IPS-18c (cell line): Measurements from ENCODE around the gene FGR.
"Not testable (repeated sequence)": the region's sequence is repeated elsewhere in the genome, so short reads cannot be mapped to it uniquely, and the experiment has no call there.

ENCODE experiments used
- H3K4me3 ChIP-seq: 2 replicates; pipeline ENCODE4 v1.7.0; 2013; ENCODE audit warnings: low read depth, mild to moderate bottlenecking, low read length, moderate library complexity; ENCODE audit not compliant: insufficient read depth
- H3K9me3 ChIP-seq: one replicate; pipeline ENCODE4 v1.6.1; 2013; ENCODE audit warnings: mild to moderate bottlenecking, low read length, moderate library complexity; ENCODE audit not compliant: control insufficient read depth, insufficient read depth

FGR gene

GRCh38 chr1:27634985-27635367 is at the start of gene FGR:
Gene FGR (minus strand): TSS chr1:27635185. CDS start chr1:27623916, 11,269 bp downstream.
- H3K9me3 ChIP-seq = no peaks in the 10 kb centered on the region
- H3K4me3 ChIP-seq = peak within 1 kb of the TSS; percentile 52

- Histone ChIP-seq H3K9me3 (peaks cover 15% of the 10 kb centered on the region), H3K4me3 (no peak overlapping the region)
These were observed 49.2 kb upstream of the FGR start for GRCh38 chr1:27684176-27684575.

- no peak overlapping the region for H3K4me3 ChIP-seq
These were observed 47.5 kb upstream of the FGR start for GRCh38 chr1:27682351-27682944.

DNA sequence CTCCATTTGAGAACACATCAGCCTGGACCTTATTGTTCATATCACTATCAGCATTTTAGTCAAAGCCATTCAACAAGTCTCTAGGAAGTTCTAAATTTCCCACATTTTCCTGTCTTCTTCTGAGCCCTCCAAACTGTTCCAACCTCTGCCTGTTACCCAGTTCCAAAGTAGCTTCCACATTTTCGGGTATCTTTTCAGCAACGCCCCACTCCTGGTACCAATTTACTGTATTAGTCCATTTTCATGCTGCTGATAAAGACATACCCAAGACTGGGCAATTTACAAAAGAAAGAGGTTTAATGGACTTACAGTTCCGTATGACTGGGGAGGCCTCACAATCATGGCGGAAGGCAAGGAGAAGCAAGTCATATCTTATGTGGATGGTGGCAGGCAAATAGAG is 46.6 kb upstream of the FGR start:
- H3K4me3 ChIP-seq = not testable (repeated sequence)
- peaks cover 18% of the 10 kb centered on the region for H3K9me3 ChIP-seq

More at GRCh38 chr1:27682351-27682944, 47.5 kb upstream of the FGR start:
- H3K9me3 ChIP-seq = peaks cover 18% of the 10 kb centered on the region

DNA sequence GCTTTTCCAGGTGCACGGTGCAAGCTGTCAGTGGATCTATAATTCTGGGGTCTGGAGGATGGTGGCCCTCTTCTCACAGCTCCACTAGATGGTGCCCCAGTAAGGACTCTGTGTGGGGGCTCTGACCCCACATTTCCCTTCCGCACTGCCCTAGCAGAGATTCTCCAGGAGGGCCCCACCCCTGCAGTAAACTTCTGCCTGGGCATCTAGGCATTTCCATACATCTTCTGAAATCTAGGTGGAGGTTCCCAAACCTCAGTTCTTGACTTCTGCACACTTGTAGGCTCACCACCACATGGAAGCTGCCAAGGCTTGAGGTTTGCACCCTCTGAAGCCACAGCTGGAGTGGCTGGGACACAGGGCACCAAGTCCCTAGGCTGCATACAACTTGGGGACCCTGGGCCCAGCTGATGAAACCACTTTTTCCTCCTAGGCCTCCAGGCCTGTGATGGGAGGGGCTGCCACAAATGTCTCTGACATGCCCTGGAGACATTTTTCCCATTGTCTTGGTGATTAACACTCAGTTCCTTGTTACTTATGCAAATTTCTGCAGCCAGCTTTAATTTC is 45.3 kb upstream of the FGR start:
- H3K9me3 ChIP-seq = peaks cover 18% of the 10 kb centered on the region
- not testable (repeated sequence) for H3K4me3 ChIP-seq

DNA sequence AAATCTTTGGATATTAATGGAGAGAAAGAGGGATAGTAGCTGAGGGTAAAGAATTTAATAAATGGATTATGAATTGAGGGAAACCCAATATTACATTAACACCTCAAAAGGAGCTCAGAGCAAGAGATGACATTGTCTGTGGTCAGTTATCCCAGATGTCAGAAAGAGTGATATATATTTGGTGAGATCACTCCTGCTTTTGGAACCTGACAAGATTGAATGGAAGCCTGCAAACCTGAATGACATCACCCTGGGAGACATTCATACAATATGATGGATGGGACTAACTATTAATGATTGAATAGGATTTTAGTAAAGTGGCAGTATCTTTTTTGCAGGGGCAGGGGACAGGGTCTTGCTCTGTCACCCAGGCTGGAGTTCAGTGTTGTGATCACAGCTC is 43.8 kb upstream of the FGR start:
- Histone ChIP-seq H3K9me3 (peaks cover 18% of the 10 kb centered on the region), H3K4me3 (no peak overlapping the region)

DNA sequence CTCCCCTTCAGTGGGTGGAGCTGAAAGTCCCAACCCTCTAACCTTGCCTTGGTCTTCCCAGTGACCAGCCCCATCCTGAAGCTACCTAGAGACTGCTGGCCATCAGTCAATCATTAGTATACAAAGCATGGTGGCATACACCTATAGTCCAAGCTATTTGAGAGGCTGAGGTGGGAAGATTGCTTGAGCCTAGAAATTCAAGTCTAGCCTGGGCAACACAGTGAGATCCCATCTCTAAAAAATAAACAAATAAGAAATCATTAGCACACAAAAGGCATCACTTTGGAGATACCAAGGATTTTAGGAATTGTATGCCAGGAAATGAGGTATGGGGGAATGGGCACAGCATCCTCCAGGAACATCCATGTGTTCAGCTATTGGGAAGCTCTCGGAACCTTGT is 41.4 kb upstream of the FGR start:
- H3K4me3 ChIP-seq = no peak overlapping the region
- H3K9me3 ChIP-seq = peaks cover 15% of the 10 kb centered on the region

- H3K4me3 ChIP-seq = peak overlapping the region; percentile 2; the same call in 1 of the 2 replicates
- H3K9me3 ChIP-seq = peaks cover 2% of the 10 kb centered on the region
These were observed 37.7 kb upstream of the FGR start for GRCh38 chr1:27672750-27673112.

GRCh38 chr1:27671964-27672749 is 37.2 kb upstream of the FGR start, which contains the start of gene IFI6:
Gene IFI6 (minus strand): TSS chr1:27672192. CDS start chr1:27669314, 2,878 bp downstream.
- Histone ChIP-seq H3K9me3 (no peaks in the 10 kb centered on the region), H3K4me3 (peak within 1 kb of the TSS; percentile 2)

DNA sequence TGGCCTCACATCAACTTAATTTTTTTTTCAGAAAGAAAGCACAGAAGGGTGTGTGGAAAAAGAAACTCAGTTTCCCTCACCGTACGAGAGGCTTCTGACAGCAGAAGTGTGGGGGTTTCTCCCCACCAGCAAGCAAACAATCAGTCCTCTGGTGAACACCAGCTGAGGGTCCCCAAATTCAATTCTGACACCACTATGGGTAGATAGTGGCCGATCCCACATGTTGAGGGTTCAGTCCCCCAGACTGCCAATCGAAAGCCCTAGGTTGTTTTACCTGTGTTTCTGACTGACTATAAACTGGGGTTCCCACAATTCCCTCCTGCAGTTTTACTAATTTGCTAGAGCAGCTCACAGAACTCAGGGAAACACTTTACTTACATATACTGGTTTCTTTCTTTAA is 34.9 kb upstream of the FGR start:
- H3K4me3 ChIP-seq = no peak overlapping the region
- H3K9me3 ChIP-seq = no peaks in the 10 kb centered on the region

DNA sequence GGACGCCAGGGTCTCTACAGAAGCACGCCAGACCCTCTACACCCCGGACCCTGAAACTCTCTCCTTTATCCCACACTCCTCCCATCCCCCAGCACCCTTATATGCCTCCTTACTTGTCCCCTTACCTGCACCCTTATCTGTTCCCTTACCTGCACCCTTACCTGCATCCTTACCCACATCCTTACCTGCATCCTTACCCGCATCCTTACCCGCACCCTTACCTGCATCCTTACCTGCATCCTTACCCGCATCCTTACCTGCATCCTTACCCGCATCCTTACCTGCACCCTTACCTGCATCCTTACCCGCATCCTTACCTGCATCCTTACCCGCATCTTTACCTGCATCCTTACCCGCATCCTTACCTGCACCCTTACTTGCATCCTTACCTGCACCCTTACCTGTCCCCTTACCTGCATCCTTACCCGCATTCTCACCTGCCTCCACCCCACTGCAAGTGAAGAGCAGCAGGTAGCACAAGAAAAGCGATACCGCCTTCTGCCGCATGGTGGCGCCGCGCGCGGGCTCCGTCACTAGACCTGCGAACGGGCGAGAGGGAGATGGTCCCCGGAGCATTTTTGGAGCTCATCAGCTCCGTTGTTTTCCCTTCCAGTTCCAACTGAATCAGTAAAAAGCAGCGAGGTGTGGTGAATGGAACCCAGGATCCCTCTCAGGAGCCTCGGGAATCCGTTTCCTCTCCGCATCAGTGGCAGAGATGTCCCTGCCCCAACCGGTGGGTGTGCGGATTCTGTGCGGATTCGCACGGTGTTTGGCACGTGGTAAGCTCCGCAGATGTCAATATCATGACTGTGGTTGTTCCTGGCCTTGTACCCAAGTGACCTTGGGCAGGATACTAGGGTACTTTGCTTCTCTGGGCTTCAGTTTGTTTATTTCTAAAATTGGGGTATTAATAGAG is 34.1 kb upstream of the FGR start:
- no peak overlapping the region for H3K4me3 ChIP-seq
- H3K9me3 ChIP-seq = no peaks in the 10 kb centered on the region

DNA sequence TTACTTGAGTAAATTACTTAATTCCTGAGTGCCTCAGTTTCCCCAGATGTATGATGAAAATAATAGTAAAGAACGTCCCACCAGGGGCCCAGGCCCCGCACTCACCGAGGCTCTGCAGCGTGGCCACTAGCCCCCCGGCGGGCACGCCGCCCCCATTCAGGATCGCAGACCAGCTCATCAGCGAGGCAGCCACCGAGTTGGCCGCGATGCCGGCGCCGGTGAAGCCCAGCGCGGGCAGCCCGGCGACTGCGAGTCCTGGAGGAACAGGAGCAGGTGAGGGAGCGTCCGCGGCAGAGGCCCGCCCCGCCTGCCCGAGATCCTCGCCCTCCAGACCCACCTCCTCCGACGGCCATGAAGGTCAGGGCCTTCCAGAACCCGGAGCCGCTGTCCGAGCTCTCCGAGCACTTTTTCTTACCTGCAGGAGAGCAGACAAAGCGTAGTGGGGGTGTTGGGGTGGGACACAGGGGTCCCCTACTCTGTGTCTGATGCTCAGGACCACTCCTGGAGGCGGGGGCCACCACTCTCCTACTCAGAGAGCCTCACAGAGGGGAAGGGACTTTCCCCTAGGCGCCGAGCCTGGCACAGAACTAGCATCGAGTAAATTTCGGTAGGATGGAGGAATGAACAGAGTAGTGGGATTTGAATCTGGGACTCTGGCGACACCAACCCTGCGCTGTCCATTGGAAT is 33.3 kb upstream of the FGR start:
- H3K9me3 ChIP-seq = no peaks in the 10 kb centered on the region
- H3K4me3 ChIP-seq = no peak overlapping the region

DNA sequence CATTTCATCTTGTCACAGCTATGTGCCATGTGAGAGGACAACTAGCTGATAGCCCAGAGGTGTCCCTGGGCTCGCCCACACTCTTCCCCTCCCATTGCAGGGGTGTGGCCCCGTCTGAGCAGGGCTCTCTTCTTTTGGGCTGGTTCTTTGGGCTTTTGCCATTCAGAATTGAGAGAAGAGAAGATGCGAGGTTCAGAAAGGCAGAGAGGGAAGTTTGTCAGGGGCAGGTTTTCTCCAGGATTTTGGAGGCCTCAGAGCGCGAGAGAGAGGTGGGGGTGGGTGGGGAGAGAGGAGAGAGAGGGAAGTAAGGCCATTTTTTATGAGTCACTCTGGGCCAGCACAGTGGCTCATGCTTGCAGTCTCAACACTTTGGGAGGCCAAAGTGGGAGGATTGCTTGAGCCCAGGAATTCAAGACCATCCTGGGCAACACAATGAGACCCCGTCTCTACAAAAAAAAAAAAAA is 31.8 kb upstream of the FGR start:
- no peaks in the 10 kb centered on the region for H3K9me3 ChIP-seq

DNA sequence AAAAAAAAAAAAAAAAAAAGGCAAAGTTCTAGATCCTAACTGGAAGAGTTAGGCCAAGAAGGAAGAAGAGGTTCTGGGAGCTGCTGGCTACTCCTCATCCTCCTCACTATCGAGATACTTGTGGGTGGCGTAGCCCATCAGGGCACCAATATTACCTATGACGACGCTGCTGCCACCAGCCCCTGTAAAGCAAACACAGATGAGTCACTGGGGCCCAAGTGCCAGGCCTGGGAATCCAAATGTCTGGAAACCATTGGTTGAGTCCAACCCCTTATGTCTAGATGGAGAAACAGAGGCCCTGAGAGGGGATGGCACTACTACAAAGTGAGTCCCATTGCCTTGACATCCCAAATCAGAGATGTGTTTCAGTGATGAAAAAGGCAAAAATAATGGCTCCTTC is 31.3 kb upstream of the FGR start:
- H3K4me3 ChIP-seq = no peak overlapping the region
- H3K9me3 ChIP-seq = no peaks in the 10 kb centered on the region

More for the DNA sequence above, 31.8 kb upstream of the FGR start:
- H3K4me3 ChIP-seq = no peak overlapping the region

GRCh38 chr1:27665016-27665651 is 30.1 kb upstream of the FGR start:
- no peaks in the 10 kb centered on the region for H3K9me3 ChIP-seq
- H3K4me3 ChIP-seq = no peak overlapping the region

DNA sequence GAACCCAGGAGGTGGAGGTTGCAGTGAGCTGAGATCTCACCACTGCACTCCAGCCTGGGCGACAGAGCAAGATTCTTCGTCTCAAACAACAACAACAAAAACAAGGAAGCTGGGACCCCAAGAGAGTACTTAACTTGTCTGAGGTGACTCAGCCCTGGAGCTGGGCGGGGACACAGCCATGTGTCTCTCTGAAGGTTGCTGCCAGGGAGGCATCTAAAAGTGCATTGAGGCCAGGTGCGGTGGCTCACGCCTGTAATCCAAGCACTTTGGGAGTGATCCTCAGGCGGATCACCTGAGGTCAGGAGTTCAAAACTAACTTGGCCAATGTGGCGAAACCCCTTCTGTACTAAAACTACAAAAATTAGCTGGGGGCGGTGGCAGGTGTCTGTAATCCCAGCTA is 29.3 kb upstream of the FGR start:
- H3K9me3 ChIP-seq = no peaks in the 10 kb centered on the region
- H3K4me3 ChIP-seq = no peak overlapping the region
